HepG2 (cell line): ENCODE results near the gene LTB4R2. TPM values are rescaled to one million over a fixed set of nuclear protein-coding genes. Genes with fewer than 3 reads are reported as not detected.

Source experiments
- ATAC-seq: fragments of 200-7000 bp; cut with Tn5 transposase; 3 replicates; pipeline ENCODE4 v1.9.1; 2020; ENCODE audit warnings: mild to moderate bottlenecking, moderate library complexity
- BruUV-seq: library from RNA; stranded (reverse); fragments of 400-500 nt; replicated peaks from 2 replicates; lab custom pipeline; 2021; lab: Mats Ljungman, UMichigan
- CTCF ChIA-PET: fragments of 300-600 bp; formaldehyde crosslinking; extraction: SDS; loops from one replicate; lab custom pipeline; 2021; ENCODE audit warnings: low total read pairs, inconsistent platforms, low intra/inter-chr PET ratio; lab: Yijun Ruan, JAX
- POLR2A ChIA-PET: fragments of 350-600 bp; sonication (Branson Sonifier 250); formaldehyde crosslinking; loops from one replicate; lab custom pipeline; 2020; ENCODE audit warnings: antibody characterized with exemption, inconsistent platforms; lab: Yijun Ruan, JAX
- DNase-seq: peaks from one replicate; pipeline ENCODE4 v3.0.0-alpha.2; 2015; ENCODE audit warnings: low spot score
- FAIRE-seq: peaks from 3 replicates; lab custom pipeline; 2011; peaks lifted over from hg19 to GRCh38; lab: Jason Lieb, UNC
- H2AFZ ChIP-seq: one replicate; pipeline ENCODE4 v1.6.1; 2011; ENCODE audit warnings: low read length, inconsistent platforms
- H3K27ac ChIP-seq: fragments of 300-600 bp; 3 replicates; pipeline ENCODE4 v1.8.0; 2011; ENCODE audit warnings: mixed run types, mild to moderate bottlenecking, mixed read lengths, low read length, inconsistent platforms; ENCODE audit not compliant: insufficient read depth; ENCODE audit errors: extremely low read length
- H3K27me3 ChIP-seq, 2 experiments: fragments of 200-600 bp in 1 of 2; 2 replicates in 1 of 2; 3 replicates in 1 of 2; pipeline versions ENCODE4 v1.6.0 to v1.8.0; 2011; ENCODE audit warnings: low read length in 2 of 2, mild to moderate bottlenecking in 2 of 2, moderate library complexity in 2 of 2, inconsistent platforms in 1 of 2; ENCODE audit not compliant: insufficient read depth in 2 of 2, control insufficient read depth in 1 of 2
- H3K36me3 ChIP-seq, 2 experiments: fragments of 200-600 bp in 1 of 2; replicated peaks in 1 of 2; 2 replicates in 1 of 2; 3 replicates in 1 of 2; pipeline versions ENCODE4 v1.5.1 to v1.8.0; 2011; ENCODE audit warnings: low read length in 2 of 2, inconsistent platforms in 1 of 2; ENCODE audit not compliant: insufficient read depth in 2 of 2, control insufficient read depth in 1 of 2
- H3K4me1 ChIP-seq: 2 replicates; pipeline ENCODE4 v1.5.1; 2012; ENCODE audit warnings: low read length, inconsistent platforms; ENCODE audit not compliant: insufficient read depth
- H3K4me2 ChIP-seq: 2 replicates; pipeline ENCODE4 v1.6.0; 2011; ENCODE audit warnings: low read depth, low read length, inconsistent platforms
- H3K4me3 ChIP-seq, 3 experiments: fragments of 200-600 bp in 1 of 3; sonication (generic), shearing (Covaris generic) in 1 of 3; replicated peaks in 1 of 3; 2 replicates each; pipeline ENCODE4 v1.5.1; 2011 to 2016; ENCODE audit warnings: low read length in 3 of 3, inconsistent platforms in 2 of 3, low read depth in 2 of 3, mild to moderate bottlenecking in 2 of 3, control low read depth in 1 of 3, mixed read lengths in 1 of 3; ENCODE audit not compliant: insufficient read depth in 1 of 3
- H3K79me2 ChIP-seq: one replicate; pipeline ENCODE4 v1.6.1; 2011; ENCODE audit warnings: low read length, inconsistent platforms; ENCODE audit not compliant: insufficient read depth
- H3K9ac ChIP-seq: 2 replicates; pipeline ENCODE4 v1.6.0; 2011; ENCODE audit warnings: mild to moderate bottlenecking, low read depth, low read length, inconsistent platforms; ENCODE audit not compliant: insufficient read depth
- H3K9me3 ChIP-seq: 2 replicates; pipeline ENCODE4 v1.5.1; 2012; ENCODE audit warnings: mild to moderate bottlenecking, low read length
- H4K20me1 ChIP-seq: 2 replicates; pipeline ENCODE4 v1.6.0; 2011; ENCODE audit warnings: inconsistent platforms, mild to moderate bottlenecking, low read length, moderate library complexity; ENCODE audit not compliant: insufficient read depth
- ARNT ChIP-seq: fragments of 450-650 bp; IDR thresholded peaks from 2 replicates; pipeline ENCODE4 v1.6.1; 2017
- DMTF1 ChIP-seq: sonication (generic); formaldehyde crosslinking; IDR thresholded peaks from 2 replicates; pipeline ENCODE4 v1.4.0; 2020; ENCODE audit warnings: mild to moderate bottlenecking, missing genetic modification reagents
- GTF2F1 ChIP-seq: fragments of 150-350 bp; IDR thresholded peaks from 2 replicates; pipeline ENCODE4 v1.6.1; 2014; ENCODE audit warnings: low read length
- MAFK ChIP-seq, 2 experiments: IDR thresholded peaks in 1 of 2; conservative IDR thresholded peaks in 1 of 2; 2 replicates each; pipeline ENCODE4 v1.6.1; 2011; ENCODE audit warnings: improper control_type of control experiment in 2 of 2, low read length in 2 of 2
- NFYC ChIP-seq: IDR thresholded peaks from 2 replicates; pipeline ENCODE4 v1.6.1; 2016; ENCODE audit warnings: missing genetic modification reagents, missing compliant biosample characterization
- REL ChIP-seq: sonication (generic); formaldehyde crosslinking; conservative IDR thresholded peaks from 2 replicates; pipeline ENCODE4 v1.8.0; 2022; ENCODE audit warnings: mild to moderate bottlenecking, missing genetic modification reagents, moderate library complexity
- REXO4 ChIP-seq: sonication (generic); formaldehyde crosslinking; IDR thresholded peaks from 2 replicates; pipeline ENCODE4 v1.8.0; 2022; ENCODE audit warnings: missing genetic modification reagents, mild to moderate bottlenecking, borderline replicate concordance
- TFAP4 ChIP-seq: sonication (generic); IDR thresholded peaks from 2 replicates; pipeline ENCODE4 v1.6.1; 2016; ENCODE audit warnings: low read depth, borderline replicate concordance
- TRIM22 ChIP-seq: fragments of 450-650 bp; IDR thresholded peaks from 2 replicates; pipeline ENCODE4 v1.6.1; 2017
- ZBTB20 ChIP-seq: sonication (generic); formaldehyde crosslinking; IDR thresholded peaks from 2 replicates; pipeline ENCODE4 v1.8.1; 2023; ENCODE audit warnings: missing genetic modification reagents, low read depth, mild to moderate bottlenecking, borderline replicate concordance
- ZMYM4 ChIP-seq: sonication (generic); formaldehyde crosslinking; IDR thresholded peaks from 2 replicates; pipeline ENCODE4 v1.8.1; 2023; ENCODE audit warnings: mild to moderate bottlenecking, missing genetic modification reagents
- ZNF362 ChIP-seq: sonication (generic); formaldehyde crosslinking; IDR thresholded peaks from 2 replicates; pipeline ENCODE4 v1.4.0; 2020; ENCODE audit warnings: missing genetic modification reagents, mild to moderate bottlenecking, borderline replicate concordance
- ZNF572 ChIP-seq: sonication (generic); formaldehyde crosslinking; IDR thresholded peaks from 2 replicates; pipeline ENCODE4 v1.5.1; 2020; ENCODE audit warnings: mild to moderate bottlenecking, missing genetic modification reagents
- ZNF619 ChIP-seq: sonication (generic); formaldehyde crosslinking; IDR thresholded peaks from 2 replicates; pipeline ENCODE4 v1.4.0; 2020; ENCODE audit warnings: mild to moderate bottlenecking, missing genetic modification reagents
- ZNF720 ChIP-seq: sonication (generic); formaldehyde crosslinking; IDR thresholded peaks from 2 replicates; pipeline ENCODE4 v1.4.0; 2020; ENCODE audit warnings: missing genetic modification reagents
- ZNF841 ChIP-seq: sonication (generic); formaldehyde crosslinking; IDR thresholded peaks from 2 replicates; pipeline ENCODE4 v1.8.1; 2023; ENCODE audit warnings: missing genetic modification reagents, borderline replicate concordance
- ZSCAN22 ChIP-seq: sonication (generic); formaldehyde crosslinking; IDR thresholded peaks from 2 replicates; pipeline ENCODE4 v1.4.0; 2020; ENCODE audit warnings: mild to moderate bottlenecking, missing genetic modification reagents
- ZZZ3 ChIP-seq: sonication (generic); formaldehyde crosslinking; IDR thresholded peaks from 2 replicates; pipeline ENCODE4 v1.4.0; 2020; ENCODE audit warnings: missing genetic modification reagents, mild to moderate bottlenecking, borderline replicate concordance
- WGBS: methylation state at CpG from one replicate; pipeline ENCODE4 v1.1.6; 2017; ENCODE audit warnings: low lambda C conversion rate; 5-methylcytosine and 5-hydroxymethylcytosine counted together
- in situ Hi-C: cut with HindIII; loops from 2 replicates; pipeline ENCODE4 v1.10.0; 2017; ENCODE audit warnings: low pct_unique_long_range_greater_than_20kb; ENCODE audit not compliant: extremely low pct_ligation_motif_present
- intact Hi-C: fragments of 100-400 bp; cut with micrococcal nuclease; formaldehyde crosslinking; loops from one replicate; pipeline ENCODE4 v1.10.0; 2022; ENCODE audit not compliant: unreplicated experiment
- polyA plus RNA-seq, 8 experiments: library from polyadenylated mRNA; depleted of rRNA in 3 of 8; stranded (reverse) in 7 of 8; unstranded in 1 of 8; fragments of >200 nt; fragmentation: Illumina TruSeq in 4 of 8; extraction: Trizol in 4 of 8; gene quantifications; 2 replicates each; pipeline versions ENCODE4 v1.2.1 to v1.2.3, GENCODE V29; 2011 to 2016; ENCODE audit warnings: low read depth in 4 of 8, missing spikeins in 1 of 8, mixed read lengths in 1 of 8; ENCODE audit not compliant: insufficient read depth in 1 of 8
- total RNA-seq, 5 experiments: library from RNA; depleted of rRNA; stranded (reverse); fragments of >200 nt; fragmentation: Illumina TruSeq; extraction: Trizol; gene quantifications; 2 replicates each; pipeline ENCODE4 v1.2.3, GENCODE V29; 2016; ENCODE audit warnings: low read depth in 1 of 5

The LTB4R2 gene
- total and polyA plus RNA-seq, 2 of the 13 experiments (the other 11 are each of a cell fraction or from before 2014, with no cell fraction given): 3.9 to 6.9 TPM

- Histone ChIP-seq H3K9ac (peak overlapping the region; percentile 35), H3K27me3 (peaks cover 6 to 39% of the 10 kb centered on the region in 2 experiments; a peak in 4 of 5 replicates), H2AFZ (no peak overlapping the region), H3K9me3 (no peaks in the 10 kb centered on the region), H3K4me2 (peak overlapping the region; percentile 89), H4K20me1 (no peaks in the 10 kb centered on the region), H3K36me3 (no peaks in the 10 kb centered on the region), H3K27ac (peak overlapping the region; percentile 18), H3K4me3 (peak overlapping the region; percentile 29 to 73 (median 40)), H3K79me2 (no peaks in the 10 kb centered on the region), H3K4me1 (peaks cover 37% of the 10 kb centered on the region)
- ChIA-PET CTCF (interaction anchor here (1.2 to 2.4 kb wide), 3 partner anchors 8 to 121 kb away, joined by 3 to 7 read pairs (median 4); partner anchors contain the start of gene CIDEB), POLR2A (interaction anchor here (0.5 to 3.5 kb wide), 19 partner anchors 9 to 1066 kb away, joined by 3 to 57 read pairs (median 6); partner anchors contain the start of genes CBLN3, CHMP4A, CIDEB and DCAF11)
- peak; percentile 65 for DNase-seq
- 46% methylated on average over 70 of the region's 70 CpGs for WGBS
- peak; percentile 81 for ATAC-seq
- in situ Hi-C loops (no loop called here), intact Hi-C loops (no loop called here)
- TSS peak; percentile 55 for BruUV-seq
- FAIRE-seq: no peak
- TF ChIP-seq GTF2F1: no peak
- peak; percentile 97 for TF ChIP-seq REXO4 (CRISPR knock-in tag)
- TF ChIP-seq ZMYM4 (CRISPR knock-in tag): no peak
- peak; percentile 92 for TF ChIP-seq ZNF619 (CRISPR knock-in tag)
- TF ChIP-seq ZBTB20 (CRISPR knock-in tag): peak; percentile 60; the same call in 1 of the 2 replicates
- peak; percentile 64 for TF ChIP-seq NFYC (CRISPR knock-in tag)
- peak; percentile 73; the same call in 1 of the 2 replicates for TF ChIP-seq ZNF720
- no peak for TF ChIP-seq ARNT
- no peak for TF ChIP-seq TRIM22
- peak; percentile 53; the same call in 1 of the 2 replicates for TF ChIP-seq ZNF362 (CRISPR knock-in tag)
- peak; percentile 94 for TF ChIP-seq ZZZ3 (CRISPR knock-in tag)
- no peak for TF ChIP-seq ZNF841 (CRISPR knock-in tag)
- peak; percentile 90 for TF ChIP-seq ZSCAN22
- TF ChIP-seq MAFK (conservative IDR thresholded peaks at IDR 0.05 in 1 of 2, IDR thresholded peaks at IDR 0.05 in 1 of 2; ENCODE audit: low read length in 2 of 2): peak; percentile 69 to 87
- TF ChIP-seq TFAP4: peak; percentile 64; the same call in 1 of the 2 replicates
- TF ChIP-seq DMTF1 (CRISPR knock-in tag): 0 out of 2 replicates have a peak, but pooled peaks have one; percentile 92
- peak; percentile 80; the same call in 1 of the 2 replicates for TF ChIP-seq ZNF572 (CRISPR knock-in tag)
- TF ChIP-seq REL (CRISPR knock-in tag): no peak
Measured at GRCh38 chr14:24315807-24316596, 6.1 kb downstream of the LTB4R2 start.
